Effector memory CD8-positive, alpha-beta T cell (primary cell): ENCODE measurements around the gene KCNQ5.

ENCODE experiments used
- ATAC-seq: fragments of 150-1000 bp; cut with Tn5 transposase; replicated peaks from 2 replicates; pipeline ENCODE4 v1.10.0; 2021; ENCODE audit warnings: mild to moderate bottlenecking, moderate library complexity
- DNase-seq, 3 experiments: peaks; one replicate each; pipeline ENCODE4 v3.0.0; 2021
- H3K27ac Mint-ChIP-seq, 2 donors: one replicate each; pipeline ENCODE4 v1.8.0; 2022; ENCODE audit warnings: mild to moderate bottlenecking in 2 of 2, mixed read lengths in 2 of 2, moderate library complexity in 2 of 2
- H3K27me3 Mint-ChIP-seq, 2 donors: one replicate each; pipeline ENCODE4 v1.8.0; 2022; ENCODE audit warnings: mixed read lengths in 2 of 2
- H3K36me3 Mint-ChIP-seq: one replicate; pipeline ENCODE4 v1.8.0; 2022; ENCODE audit warnings: mild to moderate bottlenecking, moderate library complexity, mixed read lengths; ENCODE audit not compliant: insufficient read depth
- H3K4me1 Mint-ChIP-seq, 2 donors: one replicate each; pipeline ENCODE4 v1.8.0; 2022; ENCODE audit warnings: low read depth in 2 of 2, mixed read lengths in 2 of 2
- H3K4me3 Mint-ChIP-seq, 2 donors: one replicate each; pipeline ENCODE4 v1.8.0; 2022; ENCODE audit warnings: mild to moderate bottlenecking in 2 of 2, mixed read lengths in 2 of 2, moderate library complexity in 2 of 2
- H3K9me3 Mint-ChIP-seq, 2 donors: one replicate each; pipeline ENCODE4 v1.8.0; 2022; ENCODE audit warnings: mixed read lengths in 2 of 2

Gene KCNQ5

DNA sequence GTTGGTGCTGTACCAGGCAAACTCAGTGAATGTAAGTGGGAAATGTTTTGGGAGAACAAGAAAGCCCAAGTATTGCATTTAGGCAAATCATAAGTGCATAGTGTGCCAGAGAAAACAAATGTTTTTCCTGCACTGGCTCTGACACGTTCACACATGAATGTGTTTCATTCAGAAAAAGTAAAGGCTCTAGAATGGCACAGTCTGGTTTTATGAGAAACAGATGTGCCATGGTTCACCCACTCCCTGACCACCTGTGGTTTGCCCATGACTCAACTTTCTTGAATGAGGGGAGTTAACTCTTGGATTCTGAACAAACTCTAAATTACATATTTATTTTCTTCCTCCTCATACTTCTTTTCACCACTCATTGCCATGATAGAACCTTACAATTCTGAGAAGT is 126.9 kb downstream of the KCNQ5 start:
- ATAC-seq (no peak), DNase-seq (no peak)
- Mint-ChIP-seq H3K4me1 (no peaks in the 10 kb centered on the region), H3K27ac (no peak overlapping the region), H3K27me3 (no peaks in the 10 kb centered on the region), H3K9me3 (no peaks in the 10 kb centered on the region), H3K36me3 (no peaks in the 10 kb centered on the region), H3K4me3 (no peak overlapping the region)

GRCh38 chr6:72755752-72756151 is 133.9 kb downstream of the KCNQ5 start:
- DNase-seq (no peak), ATAC-seq (no peak)
- Mint-ChIP-seq H3K27me3 (no peaks in the 10 kb centered on the region), H3K4me3 (no peak overlapping the region), H3K36me3 (no peaks in the 10 kb centered on the region), H3K9me3 (no peaks in the 10 kb centered on the region), H3K27ac (no peak overlapping the region), H3K4me1 (peaks cover 0 to 3% of the 10 kb centered on the region in 2 donors)

- no peak for DNase-seq
- H3K4me3 Mint-ChIP-seq: no peak overlapping the region
- H3K9me3 Mint-ChIP-seq: no peaks in the 10 kb centered on the region
- H3K4me1 Mint-ChIP-seq: peaks cover 0 to 3% of the 10 kb centered on the region in 2 donors
- no peak overlapping the region for H3K27ac Mint-ChIP-seq
- H3K27me3 Mint-ChIP-seq: no peaks in the 10 kb centered on the region
- no peaks in the 10 kb centered on the region for H3K36me3 Mint-ChIP-seq
- ATAC-seq: no peak
These were observed 135.2 kb downstream of the KCNQ5 start for GRCh38 chr6:72757048-72757447.

GRCh38 chr6:72757926-72758325 is 136.1 kb downstream of the KCNQ5 start:
- no peaks in the 10 kb centered on the region for H3K36me3 Mint-ChIP-seq
- no peaks in the 10 kb centered on the region for H3K27me3 Mint-ChIP-seq
- peak overlapping the region in 1 of 2 donors; percentile 10 for H3K27ac Mint-ChIP-seq
- H3K4me1 Mint-ChIP-seq: peaks cover 0 to 3% of the 10 kb centered on the region in 2 donors
- ATAC-seq (no peak), DNase-seq (no peak)
- no peaks in the 10 kb centered on the region for H3K9me3 Mint-ChIP-seq
- no peak overlapping the region for H3K4me3 Mint-ChIP-seq

DNA sequence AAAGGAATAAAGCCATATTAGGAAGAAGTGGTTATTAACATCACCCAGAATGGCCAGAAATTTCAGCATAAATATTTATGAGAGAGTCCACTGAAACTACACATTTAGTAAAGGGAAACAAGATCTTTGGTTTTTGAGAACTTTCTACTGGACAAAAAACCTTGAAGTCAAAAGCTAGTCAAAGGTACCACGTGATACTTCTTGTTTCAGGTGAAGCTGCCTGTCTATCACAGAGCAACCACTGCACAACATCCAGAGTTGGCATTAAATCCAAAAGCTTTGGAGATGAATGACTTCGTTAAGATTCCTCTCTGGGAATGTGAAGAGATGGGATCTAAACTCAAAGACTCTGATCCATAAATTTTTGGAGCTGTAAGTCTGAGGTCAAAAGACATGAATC is 137.0 kb downstream of the KCNQ5 start:
- Mint-ChIP-seq H3K4me3 (no peak overlapping the region), H3K9me3 (no peaks in the 10 kb centered on the region), H3K4me1 (peaks cover 0 to 3% of the 10 kb centered on the region in 2 donors), H3K27me3 (no peaks in the 10 kb centered on the region), H3K27ac (no peak overlapping the region), H3K36me3 (no peaks in the 10 kb centered on the region)
- DNase-seq (no peak), ATAC-seq (no peak)

- Mint-ChIP-seq H3K27me3 (no peaks in the 10 kb centered on the region), H3K4me1 (peaks cover 0 to 3% of the 10 kb centered on the region in 2 donors), H3K9me3 (no peaks in the 10 kb centered on the region), H3K36me3 (no peaks in the 10 kb centered on the region), H3K4me3 (no peak overlapping the region), H3K27ac (no peak overlapping the region)
- DNase-seq (no peak), ATAC-seq (no peak)
These were observed 138.4 kb downstream of the KCNQ5 start for GRCh38 chr6:72760114-72760793.

- H3K4me1 Mint-ChIP-seq: peaks cover 0 to 3% of the 10 kb centered on the region in 2 donors
These were observed 139.9 kb downstream of the KCNQ5 start for GRCh38 chr6:72761761-72762160.

GRCh38 chr6:72769459-72770125 is 147.7 kb downstream of the KCNQ5 start:
- DNase-seq (no peak), ATAC-seq (no peak)
- H3K9me3 Mint-ChIP-seq: no peaks in the 10 kb centered on the region
- no peak overlapping the region for H3K27ac Mint-ChIP-seq
- no peaks in the 10 kb centered on the region for H3K27me3 Mint-ChIP-seq
- H3K4me1 Mint-ChIP-seq: no peaks in the 10 kb centered on the region
- no peak overlapping the region for H3K4me3 Mint-ChIP-seq
- no peaks in the 10 kb centered on the region for H3K36me3 Mint-ChIP-seq

More at GRCh38 chr6:72761761-72762160, 139.9 kb downstream of the KCNQ5 start:
- Mint-ChIP-seq H3K36me3 (no peaks in the 10 kb centered on the region), H3K4me3 (no peak overlapping the region), H3K27ac (no peak overlapping the region), H3K9me3 (no peaks in the 10 kb centered on the region), H3K27me3 (no peaks in the 10 kb centered on the region)
- ATAC-seq: no peak
- no peak for DNase-seq

DNA sequence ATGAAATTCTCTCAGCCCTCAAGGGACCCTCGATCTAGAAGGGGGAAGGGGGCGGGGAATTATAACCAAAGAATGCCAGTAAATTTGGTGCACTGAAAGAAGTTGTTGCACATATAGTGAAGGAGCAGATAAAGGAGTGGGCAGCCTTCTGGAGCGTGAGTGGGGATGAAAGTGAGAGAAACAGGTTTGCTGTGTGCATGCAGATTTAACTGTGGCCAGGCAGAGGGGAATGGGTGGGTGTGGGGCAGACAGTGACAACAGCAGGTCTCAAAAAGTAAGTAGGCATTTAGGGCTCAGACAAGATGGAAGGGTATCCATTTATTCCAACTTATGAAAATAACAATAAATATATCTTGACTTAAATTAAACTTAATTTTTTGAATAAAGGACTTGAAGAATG is 149.1 kb downstream of the KCNQ5 start:
- Mint-ChIP-seq H3K27me3 (no peaks in the 10 kb centered on the region), H3K9me3 (no peaks in the 10 kb centered on the region), H3K27ac (no peak overlapping the region), H3K36me3 (no peaks in the 10 kb centered on the region), H3K4me3 (no peak overlapping the region), H3K4me1 (no peaks in the 10 kb centered on the region)
- no peak for ATAC-seq
- no peak for DNase-seq

GRCh38 chr6:72776456-72776855 is 154.6 kb downstream of the KCNQ5 start:
- H3K4me1 Mint-ChIP-seq: no peaks in the 10 kb centered on the region
- H3K4me3 Mint-ChIP-seq: no peak overlapping the region
- no peak for DNase-seq
- no peaks in the 10 kb centered on the region for H3K36me3 Mint-ChIP-seq
- H3K9me3 Mint-ChIP-seq: no peaks in the 10 kb centered on the region
- no peaks in the 10 kb centered on the region for H3K27me3 Mint-ChIP-seq
- H3K27ac Mint-ChIP-seq: no peak overlapping the region
- no peak for ATAC-seq

- no peaks in the 10 kb centered on the region for H3K36me3 Mint-ChIP-seq
- no peaks in the 10 kb centered on the region for H3K27me3 Mint-ChIP-seq
- H3K9me3 Mint-ChIP-seq: no peaks in the 10 kb centered on the region
- H3K4me3 Mint-ChIP-seq: no peak overlapping the region
- H3K27ac Mint-ChIP-seq: no peak overlapping the region
- DNase-seq (no peak), ATAC-seq (no peak)
- peaks cover 0 to 5% of the 10 kb centered on the region in 2 donors for H3K4me1 Mint-ChIP-seq
These were observed 159.8 kb downstream of the KCNQ5 start for GRCh38 chr6:72781624-72782023.

DNA sequence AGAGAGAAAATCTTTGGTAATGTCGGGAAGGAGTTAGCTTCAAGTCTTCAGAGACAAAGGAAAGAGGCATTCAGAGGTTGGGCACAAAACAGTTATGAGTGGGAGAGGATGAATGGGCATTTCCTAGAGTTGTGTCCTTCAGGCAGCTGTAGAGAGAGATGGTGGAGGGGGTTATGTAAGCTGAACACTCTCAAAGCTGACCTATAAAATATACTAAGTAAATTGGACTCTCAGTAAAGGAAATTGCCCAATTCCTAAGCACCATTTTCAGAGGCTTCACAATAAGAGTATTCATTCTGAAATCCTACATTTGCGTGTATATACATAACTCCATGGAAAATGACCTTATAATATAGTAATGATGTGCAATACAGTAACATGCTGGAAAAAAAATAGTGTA is 161.2 kb downstream of the KCNQ5 start:
- Mint-ChIP-seq H3K27me3 (no peaks in the 10 kb centered on the region), H3K36me3 (no peaks in the 10 kb centered on the region), H3K9me3 (no peaks in the 10 kb centered on the region), H3K4me1 (peaks cover 0 to 5% of the 10 kb centered on the region in 2 donors), H3K4me3 (no peak overlapping the region), H3K27ac (no peak overlapping the region)
- DNase-seq (no peak), ATAC-seq (no peak)

DNA sequence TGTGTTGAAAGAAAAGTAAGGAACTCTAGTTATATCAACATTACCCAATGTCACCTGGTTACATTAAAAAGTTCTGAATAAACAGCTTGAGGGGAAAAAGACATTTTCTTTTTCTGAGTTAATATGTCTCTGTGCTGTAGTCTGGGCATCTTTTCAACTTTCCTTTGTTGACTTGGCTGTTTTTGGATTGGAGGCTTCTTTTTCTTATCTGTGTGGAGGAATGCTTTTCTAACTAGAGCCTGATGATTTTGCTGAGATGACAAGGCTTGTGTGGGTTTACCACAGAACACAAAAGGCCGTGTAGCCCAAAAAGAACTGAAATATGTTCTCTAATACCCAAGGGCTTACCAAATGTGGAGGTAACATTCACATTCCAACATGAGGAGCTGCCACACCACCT is 161.8 kb downstream of the KCNQ5 start:
- peaks cover 0 to 5% of the 10 kb centered on the region in 2 donors for H3K4me1 Mint-ChIP-seq
- H3K27me3 Mint-ChIP-seq: no peaks in the 10 kb centered on the region
- H3K36me3 Mint-ChIP-seq: no peaks in the 10 kb centered on the region
- ATAC-seq: no peak
- DNase-seq: no peak
- H3K27ac Mint-ChIP-seq: no peak overlapping the region
- H3K9me3 Mint-ChIP-seq: no peaks in the 10 kb centered on the region
- no peak overlapping the region for H3K4me3 Mint-ChIP-seq

DNA sequence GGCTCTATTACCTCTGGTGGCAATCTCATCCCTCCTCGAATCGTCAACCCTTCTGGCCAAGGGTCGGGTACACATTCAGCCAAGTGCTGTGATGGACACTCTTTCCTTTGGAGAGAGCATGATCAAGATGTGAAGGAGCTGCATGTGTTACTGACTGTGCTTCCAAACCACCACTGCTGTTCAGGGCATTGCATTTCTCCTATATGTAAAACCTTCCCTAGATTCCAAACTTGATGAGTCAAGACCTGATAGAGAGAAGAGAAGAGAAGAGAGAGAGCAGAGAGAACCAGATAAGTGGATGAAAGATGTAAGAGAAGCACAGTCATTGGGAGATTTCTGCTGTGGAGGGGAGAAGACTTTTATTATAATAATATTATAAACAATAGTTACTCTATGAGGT is 162.2 kb downstream of the KCNQ5 start:
- H3K36me3 Mint-ChIP-seq: no peaks in the 10 kb centered on the region

More for the DNA sequence above, 162.2 kb downstream of the KCNQ5 start:
- Mint-ChIP-seq H3K27me3 (no peaks in the 10 kb centered on the region), H3K9me3 (no peaks in the 10 kb centered on the region), H3K27ac (no peak overlapping the region), H3K4me1 (peaks cover 0 to 5% of the 10 kb centered on the region in 2 donors), H3K4me3 (no peak overlapping the region)
- DNase-seq: no peak
- no peak for ATAC-seq
